Activated naive CD4-positive, alpha-beta T cell (primary cell): ENCODE data around the gene HSPA5.
A peak's percentile ranks its signal among the peaks of the same experiment; 100 is the strongest.
"Not testable (repeated sequence)": the region's sequence is repeated elsewhere in the genome, so short reads cannot be mapped to it uniquely, and the experiment has no call there.

ENCODE experiments used
- DNase-seq, 4 experiments: peaks; one replicate each; lab custom pipeline; 2025; lab: John Stamatoyannopoulos, UW

HSPA5 gene

GRCh38 chr9:125241863-125242739 lies 958 bp upstream of the HSPA5 start:
- peak in 3 of 4 experiments; percentile 27 to 46 (median 44) for DNase-seq

- DNase-seq = peak in 3 of 4 experiments; percentile 23 to 48 (median 39)
Measured at GRCh38 chr9:125240649-125240999, 519 bp downstream of the HSPA5 start.

- DNase-seq = no peak
Measured at GRCh38 chr9:125239631-125240597, 1.2 kb downstream of the HSPA5 start.

- DNase-seq = no peak
Measured at GRCh38 chr9:125238915-125239446, 2.2 kb downstream of the HSPA5 start.

- DNase-seq = no peak
Measured at GRCh38 chr9:125238127-125238914, 2.8 kb downstream of the HSPA5 start.

- not testable (repeated sequence) for DNase-seq
Measured at GRCh38 chr9:125236520-125237159, 4.5 kb downstream of the HSPA5 start.

- no peak for DNase-seq
Measured at GRCh38 chr9:125235804-125236519, 5.2 kb downstream of the HSPA5 start.

GRCh38 chr9:125234099-125234498 lies 7.0 kb downstream of the HSPA5 start:
- not testable (repeated sequence) for DNase-seq

GRCh38 chr9:125233678-125234077 lies 7.5 kb downstream of the HSPA5 start:
- DNase-seq = no peak

- DNase-seq = no peak
Measured at GRCh38 chr9:125227761-125228160, 13.4 kb downstream of the HSPA5 start.

- DNase-seq = not testable (repeated sequence)
Measured at GRCh38 chr9:125224858-125225257, 16.3 kb downstream of the HSPA5 start.

- no peak for DNase-seq
Measured at GRCh38 chr9:125218621-125219020, 22.5 kb downstream of the HSPA5 start.

GRCh38 chr9:125214186-125214585 lies 27.0 kb downstream of the HSPA5 start:
- no peak for DNase-seq

GRCh38 chr9:125204477-125204876 lies 36.7 kb downstream of the HSPA5 start:
- DNase-seq = no peak

- no peak for DNase-seq
Measured at GRCh38 chr9:125202846-125203618, 38.1 kb downstream of the HSPA5 start.

- peak; percentile 48 to 87 (median 72) for DNase-seq
Measured at GRCh38 chr9:125200216-125201047, 40.7 kb downstream of the HSPA5 start, which contains the start of gene RABEPK. Gene RABEPK, plus strand, starts transcription at chr9:125200542. Its CDS starts 2,472 bp downstream, at chr9:125203014.

- not testable (repeated sequence) for DNase-seq
Measured at GRCh38 chr9:125195591-125195990, 45.6 kb downstream of the HSPA5 start.

GRCh38 chr9:125194466-125194865 lies 46.7 kb downstream of the HSPA5 start:
- not testable (repeated sequence) for DNase-seq
